H1 (cell line): ENCODE data around the gene PSMD9. TPM values are rescaled to one million over a fixed set of nuclear protein-coding genes. Genes with fewer than 3 reads are reported as not detected.
"Not testable (repeated sequence)": the region's sequence is repeated elsewhere in the genome, so short reads cannot be mapped to it uniquely, and the experiment has no call there.

ENCODE experiments used
- CTCF ChIA-PET: fragments of 300-600 bp; sonication (Branson Sonifier 250); formaldehyde crosslinking; loops from one replicate; lab custom pipeline; 2021; ENCODE audit not compliant: partially characterized antibody; lab: Charles Lee
- POLR2A ChIA-PET: fragments of 300-600 bp; sonication (Branson Sonifier 250); formaldehyde crosslinking; loops from one replicate; lab custom pipeline; 2021; ENCODE audit warnings: inconsistent platforms; ENCODE audit not compliant: partially characterized antibody; lab: Charles Lee
- DNase-seq, 2 experiments: peaks; one replicate each; pipeline versions ENCODE4 v3.0.0 to v3.0.0-alpha.2; 2010 to 2022; ENCODE audit warnings: low spot score in 2 of 2, low read depth in 1 of 2, mixed read lengths in 1 of 2
- FAIRE-seq: peaks from 2 replicates; lab custom pipeline; 2011; peaks lifted over from hg19 to GRCh38; lab: Jason Lieb, UNC
- H2AFZ ChIP-seq: 2 replicates; pipeline ENCODE4 v1.8.1; 2012; ENCODE audit warnings: low read length, inconsistent platforms
- H2AK5ac ChIP-seq: 2 replicates; pipeline ENCODE4 v1.6.1; 2013; ENCODE audit warnings: low read depth, low read length
- H2BK120ac ChIP-seq: replicated peaks from 2 replicates; pipeline ENCODE3; 2013; ENCODE audit warnings: low read depth, low read length, inconsistent platforms
- H2BK12ac ChIP-seq: 2 replicates; pipeline ENCODE4 v1.6.1; 2013; ENCODE audit warnings: low read depth, low read length
- H2BK15ac ChIP-seq: 2 replicates; pipeline ENCODE4 v1.6.1; 2013; ENCODE audit warnings: low read length
- H2BK20ac ChIP-seq: 2 replicates; pipeline ENCODE4 v1.6.1; 2013; ENCODE audit warnings: low read length
- H2BK5ac ChIP-seq: 2 replicates; pipeline ENCODE4 v1.6.1; 2013; ENCODE audit warnings: low read depth, low read length
- H3K14ac ChIP-seq: 2 replicates; pipeline ENCODE4 v1.6.1; 2013; ENCODE audit warnings: inconsistent platforms; ENCODE audit not compliant: insufficient read length
- H3K18ac ChIP-seq: 2 replicates; pipeline ENCODE4 v1.6.1; 2013; ENCODE audit warnings: low read length; ENCODE audit errors: extremely low read depth
- H3K23ac ChIP-seq: 2 replicates; pipeline ENCODE4 v1.6.1; 2013; ENCODE audit warnings: inconsistent platforms; ENCODE audit not compliant: insufficient read length
- H3K23me2 ChIP-seq: 2 replicates; pipeline ENCODE4 v1.6.1; 2013; ENCODE audit warnings: low read depth, low read length
- H3K27ac ChIP-seq: 2 replicates; pipeline ENCODE4 v1.6.1; 2011; ENCODE audit warnings: low read depth, low read length, inconsistent platforms
- H3K27me3 ChIP-seq, 4 experiments: replicated peaks in 1 of 4; 1 replicate in 1 of 4; 2 replicates in 3 of 4; pipeline versions ENCODE4 v1.6.1 to v1.8.1; 2011 to 2013; ENCODE audit warnings: low read length in 3 of 4, mild to moderate bottlenecking in 3 of 4, inconsistent platforms in 2 of 4, mixed read lengths in 2 of 4, moderate library complexity in 1 of 4; ENCODE audit not compliant: control insufficient read depth in 3 of 4, insufficient read depth in 3 of 4; ENCODE audit errors: extremely low read depth in 1 of 4
- H3K36me3 ChIP-seq, 4 experiments: 2 replicates each; pipeline versions ENCODE4 v1.6.1 to v1.8.1; 2011 to 2013; ENCODE audit warnings: mild to moderate bottlenecking in 4 of 4, low read length in 3 of 4, moderate library complexity in 2 of 4, control low read depth in 1 of 4, inconsistent platforms in 1 of 4; ENCODE audit not compliant: insufficient read depth in 4 of 4, control insufficient read depth in 2 of 4
- H3K4ac ChIP-seq: replicated peaks from 2 replicates; pipeline ENCODE3; 2013; ENCODE audit warnings: low read length, low read depth, mixed read lengths, inconsistent platforms; ENCODE audit not compliant: insufficient read length
- H3K4me1 ChIP-seq, 4 experiments: replicated peaks in 1 of 4; 1 replicate in 1 of 4; 2 replicates in 3 of 4; pipeline versions ENCODE4 v1.6.1 to v1.8.1; 2011 to 2013; ENCODE audit warnings: low read length in 3 of 4, inconsistent platforms in 2 of 4, mixed read lengths in 1 of 4; ENCODE audit not compliant: insufficient read depth in 4 of 4, control insufficient read depth in 3 of 4
- H3K4me2 ChIP-seq, 2 experiments: 2 replicates each; pipeline versions ENCODE4 v1.6.1 to v1.8.1; 2011 to 2013; ENCODE audit warnings: low read depth in 2 of 2, low read length in 2 of 2, control low read depth in 1 of 2, inconsistent platforms in 1 of 2, mild to moderate bottlenecking in 1 of 2; ENCODE audit not compliant: insufficient read depth in 1 of 2
- H3K4me3 ChIP-seq, 4 experiments: fragments of 200-600, 300-600 bp in 1 of 4; sonication (generic), shearing (Covaris generic), sonication (Bioruptor Twin) in 1 of 4; 2 replicates each; pipeline versions ENCODE4 v1.5.1 to v1.8.1; 2011 to 2016; ENCODE audit warnings: low read length in 4 of 4, low read depth in 3 of 4, control low read depth in 2 of 4, inconsistent platforms in 2 of 4, mild to moderate bottlenecking in 2 of 4, mixed read lengths in 1 of 4, moderate library complexity in 1 of 4; ENCODE audit not compliant: insufficient read depth in 2 of 4; ENCODE audit errors: extremely low read depth in 1 of 4
- H3K56ac ChIP-seq: replicated peaks from 2 replicates; pipeline ENCODE3; 2013; ENCODE audit warnings: low read depth, mild to moderate bottlenecking, mixed read lengths, low read length, inconsistent platforms; ENCODE audit not compliant: insufficient read length
- H3K79me1 ChIP-seq: 2 replicates; pipeline ENCODE4 v1.6.1; 2013; ENCODE audit warnings: low read depth, low read length, control low read depth
- H3K79me2 ChIP-seq, 2 experiments: 2 replicates each; pipeline versions ENCODE4 v1.6.1 to v1.8.1; 2012 to 2013; ENCODE audit warnings: low read length in 2 of 2, mild to moderate bottlenecking in 2 of 2, inconsistent platforms in 1 of 2; ENCODE audit not compliant: insufficient read depth in 2 of 2, control insufficient read depth in 1 of 2
- H3K9ac ChIP-seq, 4 experiments: replicated peaks in 1 of 4; 1 replicate in 1 of 4; 2 replicates in 3 of 4; pipeline versions ENCODE4 v1.6.1 to v1.8.1; 2011 to 2013; ENCODE audit warnings: low read depth in 3 of 4, low read length in 3 of 4, control low read depth in 2 of 4, mild to moderate bottlenecking in 2 of 4, moderate library complexity in 2 of 4, inconsistent platforms in 1 of 4; ENCODE audit errors: extremely low read depth in 1 of 4
- H3K9me3 ChIP-seq, 2 experiments: 2 replicates each; pipeline versions ENCODE4 v1.6.1 to v1.8.1; 2012 to 2013; ENCODE audit warnings: mild to moderate bottlenecking in 2 of 2, moderate library complexity in 2 of 2, control low read depth in 1 of 2, inconsistent platforms in 1 of 2, low read depth in 1 of 2, low read length in 1 of 2, mixed read lengths in 1 of 2; ENCODE audit not compliant: insufficient read depth in 2 of 2
- H4K20me1 ChIP-seq, 2 experiments: replicated peaks in 1 of 2; 2 replicates each; pipeline versions ENCODE3 to v1.8.1; 2011 to 2013; ENCODE audit warnings: inconsistent platforms in 2 of 2, low read length in 2 of 2, mild to moderate bottlenecking in 1 of 2; ENCODE audit not compliant: insufficient read depth in 2 of 2, control insufficient read depth in 1 of 2
- H4K5ac ChIP-seq: 2 replicates; pipeline ENCODE4 v1.6.1; 2013; ENCODE audit warnings: low read length, low read depth, mixed read lengths, inconsistent platforms; ENCODE audit not compliant: insufficient read length
- H4K8ac ChIP-seq: 2 replicates; pipeline ENCODE4 v1.8.0; 2013; ENCODE audit warnings: mild to moderate bottlenecking, moderate library complexity, low read length, inconsistent platforms; ENCODE audit not compliant: insufficient read depth; ENCODE audit errors: extremely low read depth
- H4K91ac ChIP-seq: replicated peaks from 2 replicates; pipeline ENCODE3; 2013; ENCODE audit warnings: low read length, mixed read lengths, inconsistent platforms; ENCODE audit not compliant: insufficient read length
- WGBS, 2 experiments: shearing (Covaris generic) in 1 of 2; methylation state at CpG; one replicate each; pipeline versions ENCODE4 v1.1.6 to v1.1.7; 2013 to 2015; ENCODE audit warnings: low lambda C conversion rate in 2 of 2, mixed read lengths in 2 of 2, inconsistent platforms in 1 of 2, low coverage in 1 of 2, missing lambda C conversion rate in 1 of 2; ENCODE audit not compliant: insufficient replicate concordance in 2 of 2, insufficient coverage in 1 of 2, insufficient read length in 1 of 2; ENCODE audit errors: extremely low coverage in 1 of 2, missing lambda C conversion rate in 1 of 2; 5-methylcytosine and 5-hydroxymethylcytosine counted together
- polyA plus RNA-seq, 7 experiments: library from polyadenylated mRNA; depleted of rRNA in 3 of 7; stranded (reverse) in 5 of 7; unstranded in 2 of 7; fragments of >200 nt in 5 of 7; fragments of 200-250 nt in 2 of 7; gene quantifications; 1 replicate in 5 of 7; 2 replicates in 1 of 7; 4 replicates in 1 of 7; pipeline versions ENCODE4 v1.2.1 to v1.2.3, GENCODE V29; 2011 to 2013; ENCODE audit warnings: missing spikeins in 2 of 7, mixed read lengths in 2 of 7
- total RNA-seq: library from RNA; stranded (reverse); fragmentation: NEBNext Ultra II Directional; extraction: Animal tissue kit (Norgen Biotek cat#: 25700); gene quantifications from 2 replicates; pipeline ENCODE4 v1.2.1, GENCODE V29; 2021

The PSMD9 gene
- total and polyA plus RNA-seq, 2 of the 8 experiments (the other 6 are each of a cell fraction or from before 2014, with no cell fraction given) = 28.8 to 36.1 TPM

DNA sequence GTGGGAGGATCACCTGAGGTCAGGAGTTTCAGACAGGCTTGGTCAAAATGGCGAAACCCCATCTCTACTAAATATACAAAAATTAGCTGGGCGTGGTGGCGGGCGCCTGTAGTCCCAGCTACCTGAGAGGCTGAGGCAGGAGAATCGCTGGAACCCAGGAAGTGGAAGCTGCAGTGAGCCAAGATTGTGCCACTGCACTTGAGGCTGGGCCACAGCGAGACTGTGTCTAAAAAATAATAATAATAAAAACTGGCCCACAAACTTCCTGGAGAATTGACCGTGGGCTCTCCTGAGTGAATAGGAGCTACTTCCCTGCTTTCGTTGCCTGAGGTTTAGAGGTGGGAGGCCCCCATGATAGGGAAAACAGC, 12.5 kb upstream of the PSMD9 start:
- not testable (repeated sequence) for H4K91ac ChIP-seq, H3K4ac ChIP-seq, H3K27ac ChIP-seq, H3K79me2 ChIP-seq, H3K36me3 ChIP-seq, H2BK12ac ChIP-seq, H3K4me3 ChIP-seq, H3K23ac ChIP-seq, H2BK20ac ChIP-seq, H3K56ac ChIP-seq, H4K20me1 ChIP-seq, H3K79me1 ChIP-seq, H4K8ac ChIP-seq, H3K14ac ChIP-seq, FAIRE-seq, H2AK5ac ChIP-seq, H3K9ac ChIP-seq, DNase-seq, H3K4me1 ChIP-seq, H2AFZ ChIP-seq, H2BK120ac ChIP-seq, H4K5ac ChIP-seq, H2BK15ac ChIP-seq, H3K18ac ChIP-seq, H3K27me3 ChIP-seq, H3K23me2 ChIP-seq, H2BK5ac ChIP-seq, H3K4me2 ChIP-seq, H3K9me3 ChIP-seq
- POLR2A ChIA-PET = interaction anchor here (0.8 to 1.4 kb wide), 3 partner anchors 36 to 102 kb away, joined by 3 read pairs; no protein-coding TSS in a partner anchor
- CTCF ChIA-PET = interaction anchor here (2.0 kb wide), 1 partner anchor 14 kb away, joined by 6 read pairs; no protein-coding TSS in a partner anchor
- WGBS, 2 experiments = 96% methylated on average over 8 of the region's 8 CpGs; no CpG with 5 or more reads in 1 of the 2 experiments
